Suppressor macrophage (primary cell): ENCODE data around the gene NAV2.

Experiments used
- DNase-seq, 4 experiments: peaks; one replicate each; pipeline ENCODE4 v3.0.0-alpha.2; 2020 to 2022

NAV2 gene

DNA sequence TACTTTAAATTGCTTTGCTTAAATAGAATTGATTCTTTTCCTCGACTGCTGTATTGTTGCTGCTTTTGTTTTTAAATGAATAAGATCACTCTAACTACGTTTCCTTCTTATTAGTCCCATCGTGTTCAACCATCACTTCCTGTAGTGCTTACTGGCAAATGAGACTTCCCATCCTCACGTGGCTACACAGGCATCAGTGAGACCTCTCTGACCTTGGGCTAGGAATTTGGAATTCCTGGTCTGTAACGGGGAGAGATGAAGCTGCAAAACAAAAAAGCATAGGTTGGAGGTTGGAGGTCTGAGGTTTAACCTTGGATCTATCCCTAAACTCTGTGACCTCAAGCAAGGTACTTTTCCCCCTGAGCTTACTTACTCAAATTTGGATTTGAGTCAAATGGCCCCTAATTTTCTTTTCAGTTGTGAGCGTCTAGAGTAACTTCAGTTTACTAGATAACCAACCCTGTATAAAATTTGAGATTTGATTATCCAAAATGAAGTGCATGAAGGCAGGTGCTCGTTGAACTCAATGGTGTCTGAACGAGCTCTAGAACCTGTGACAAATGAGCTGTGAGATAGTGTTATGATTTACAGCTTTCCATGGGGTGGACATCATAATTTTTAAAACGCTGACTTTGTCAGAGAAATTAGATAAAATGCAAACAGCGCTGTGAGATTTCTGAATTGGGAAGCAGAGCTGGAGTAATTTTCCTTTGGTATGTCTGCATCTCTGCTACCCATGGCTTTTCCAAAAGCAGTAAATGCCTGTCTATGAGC lies 296.4 kb downstream of the NAV2 start:
- DNase-seq: no peak

DNA sequence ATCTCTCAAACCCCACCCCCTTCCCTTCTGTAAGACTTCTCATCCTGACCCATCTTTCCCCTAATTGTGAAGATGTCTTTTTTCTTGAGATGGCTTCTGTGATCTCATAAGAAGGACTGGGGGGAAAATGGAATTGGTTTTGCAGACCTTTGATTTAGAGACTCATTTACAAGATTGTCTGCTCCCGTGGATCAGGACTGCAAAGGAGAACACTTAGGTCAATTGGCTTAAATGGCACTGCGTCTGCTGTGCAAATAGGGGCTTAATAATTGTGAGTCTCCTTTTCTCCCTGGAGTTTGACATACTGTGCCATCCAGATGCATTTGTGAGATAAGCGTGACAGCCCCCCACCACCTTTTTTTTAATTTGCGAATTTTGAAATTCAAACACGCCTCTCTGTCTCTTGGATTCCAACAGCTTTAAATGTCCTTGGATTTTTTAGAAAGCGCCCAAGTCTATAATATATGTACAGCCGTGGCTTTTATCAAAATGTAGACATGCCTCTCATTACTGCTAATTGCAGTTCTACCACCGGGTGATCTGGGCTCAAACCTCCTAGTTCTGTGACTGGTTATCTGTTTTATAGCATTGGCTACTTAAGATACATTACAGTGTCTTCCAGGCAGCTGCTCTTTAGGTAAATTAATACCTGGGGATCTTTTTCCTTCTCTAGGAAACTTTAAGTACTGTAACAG lies 297.7 kb downstream of the NAV2 start:
- no peak for DNase-seq

DNA sequence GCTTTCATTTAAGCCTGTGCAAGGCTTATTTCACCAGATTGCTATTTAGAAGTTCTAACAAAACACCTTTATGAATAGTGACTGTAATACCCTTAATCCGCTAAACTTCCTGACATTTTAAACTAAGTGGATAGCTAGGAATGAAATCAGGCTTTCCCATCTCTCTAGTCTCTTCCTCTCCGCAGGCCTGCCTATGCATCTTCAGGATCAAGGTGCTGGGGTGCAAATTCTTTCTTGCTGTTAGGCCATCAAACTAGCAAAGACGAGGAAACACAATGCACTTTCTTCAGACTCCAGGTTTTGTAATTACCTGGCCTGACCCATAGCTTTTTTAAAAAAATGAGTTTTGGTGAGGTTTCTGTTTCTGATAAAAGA lies 298.2 kb downstream of the NAV2 start:
- DNase-seq: no peak

DNA sequence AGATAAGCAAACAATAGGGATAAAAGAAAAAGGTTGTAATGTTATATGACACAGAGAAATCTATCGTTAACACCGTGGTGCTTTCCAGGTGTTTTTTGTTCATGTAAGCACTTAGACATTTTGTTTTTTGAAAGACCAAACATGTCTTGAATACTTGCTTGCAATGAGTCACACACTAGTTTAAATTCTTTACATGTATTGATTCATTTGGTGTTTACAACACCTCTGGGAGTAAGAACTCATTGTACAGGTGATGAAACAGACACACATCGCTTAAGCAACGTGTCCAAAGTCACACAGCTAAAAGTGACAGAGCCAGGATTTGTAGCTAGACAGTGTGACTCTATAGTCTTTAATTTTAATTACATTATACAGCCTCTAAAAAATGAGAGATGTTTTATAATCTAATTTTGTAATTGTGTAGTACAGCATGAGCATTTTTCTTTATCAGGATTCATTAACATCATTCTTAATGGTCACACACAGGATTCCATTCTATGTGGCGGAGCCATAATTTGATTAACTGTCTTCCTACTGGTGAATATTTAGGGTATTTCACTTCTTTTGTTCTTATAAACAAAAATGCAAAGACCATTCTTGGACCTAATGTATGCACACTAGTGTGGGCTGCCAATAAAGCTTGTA lies 298.8 kb downstream of the NAV2 start:
- no peak for DNase-seq

DNA sequence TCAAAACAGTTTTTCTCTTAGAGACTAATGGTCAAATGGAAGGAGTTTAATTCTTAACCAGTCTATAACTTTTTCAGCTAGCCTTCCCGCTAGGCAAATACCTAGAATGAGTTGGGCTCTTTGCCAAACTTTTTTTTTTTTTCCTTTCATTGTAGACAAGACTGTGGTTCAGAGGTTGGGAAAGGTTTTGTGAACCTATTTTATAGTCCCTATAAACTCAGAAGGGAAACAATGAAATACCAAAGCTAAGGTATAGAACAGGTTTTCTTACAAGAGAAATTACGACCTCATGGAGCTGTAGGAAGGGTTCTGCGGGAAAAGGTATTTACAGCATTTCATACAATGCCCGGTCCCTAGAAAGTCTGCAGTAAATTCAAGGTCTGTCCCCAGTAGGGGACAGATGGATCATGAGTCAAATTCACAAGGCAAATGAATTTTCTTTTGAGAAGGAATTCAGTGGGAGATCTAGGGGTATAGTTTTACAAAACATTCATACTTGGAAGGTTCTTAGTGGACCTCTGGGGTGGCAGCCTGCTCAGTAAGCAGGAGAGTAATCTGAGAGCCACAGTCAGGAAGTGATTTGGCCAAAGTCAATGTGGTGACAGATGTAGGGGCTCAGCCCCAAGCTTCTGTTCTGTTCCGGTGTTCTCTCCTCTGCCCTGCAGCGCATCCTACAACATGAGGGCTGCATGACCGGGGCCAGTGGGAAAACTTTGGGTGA lies 300.9 kb downstream of the NAV2 start:
- no peak for DNase-seq

DNA sequence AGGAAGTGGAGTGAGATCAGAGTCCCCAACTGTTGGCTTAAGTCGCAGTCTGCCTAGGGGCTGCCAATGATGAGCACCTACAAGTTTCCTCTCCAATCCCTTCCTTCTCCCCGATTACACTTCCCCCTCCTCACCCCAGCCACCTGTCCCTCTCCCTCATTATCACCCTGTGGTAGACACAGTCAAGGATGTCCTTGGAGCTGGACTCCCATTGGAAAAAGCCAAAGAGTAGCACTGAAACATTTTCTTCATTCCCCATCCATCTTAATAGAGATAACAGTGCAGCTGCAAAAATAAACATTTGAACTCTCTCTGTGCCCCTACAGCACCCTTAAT lies 301.4 kb downstream of the NAV2 start:
- no peak for DNase-seq

DNA sequence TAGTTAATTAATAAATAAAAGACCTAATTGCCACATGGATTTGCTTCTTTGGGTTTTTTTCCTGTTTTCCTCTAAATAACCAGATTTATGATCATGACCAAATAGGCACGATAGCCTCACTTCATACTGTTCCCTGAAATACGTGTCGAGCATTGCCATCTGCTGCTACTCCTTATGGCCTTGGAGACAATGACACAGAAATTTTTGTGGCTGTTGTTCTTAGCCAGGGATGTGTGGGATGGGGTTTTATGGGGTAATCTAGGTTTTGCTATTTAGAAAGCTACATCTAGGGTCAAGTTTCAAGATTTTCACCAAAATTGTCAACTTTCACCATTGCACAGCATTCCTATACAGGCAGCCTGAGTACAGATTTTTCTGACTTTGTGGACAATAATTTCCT lies 302.5 kb downstream of the NAV2 start:
- DNase-seq: no peak

DNA sequence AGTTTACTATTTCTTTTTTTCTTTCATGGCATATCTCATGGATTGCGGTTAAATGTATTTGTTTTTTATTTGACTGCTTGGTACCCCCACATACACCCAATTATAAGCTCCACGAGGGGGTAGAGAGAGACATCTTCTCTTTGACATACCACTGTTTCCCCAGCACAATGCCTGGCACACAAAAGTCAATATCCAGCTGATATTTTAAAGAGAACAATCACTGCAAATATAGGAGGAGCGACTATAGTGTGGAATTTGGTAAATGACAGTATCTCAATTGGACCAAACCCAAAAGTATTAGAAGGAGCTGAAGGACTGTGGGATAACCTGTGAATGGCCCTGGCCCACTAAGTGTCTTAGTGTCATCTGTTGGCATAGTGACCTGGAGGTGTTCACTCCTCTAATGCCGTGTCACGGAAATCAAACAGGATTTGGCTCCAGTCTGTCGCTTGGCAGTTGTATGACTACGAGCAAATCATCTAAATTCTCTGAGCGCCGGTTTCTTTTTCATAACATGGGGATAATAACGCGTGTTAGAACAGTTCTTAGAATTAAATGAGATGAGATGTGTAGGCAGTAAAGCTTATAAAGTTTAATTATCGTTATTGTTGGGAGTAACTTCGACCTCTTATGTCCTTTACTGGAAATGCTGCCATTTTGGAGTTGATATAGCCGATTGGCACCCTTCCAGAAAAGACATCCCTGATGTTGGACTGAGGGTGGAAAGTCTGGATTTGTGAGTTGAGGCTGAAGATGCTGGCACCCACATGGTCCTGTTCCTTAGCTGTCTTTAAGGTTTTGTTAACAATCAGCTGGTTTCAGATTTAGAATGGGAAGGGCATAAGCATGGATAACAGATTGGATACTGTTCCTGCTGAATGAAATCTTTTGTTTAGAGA lies 303.1 kb downstream of the NAV2 start:
- DNase-seq: no peak

DNA sequence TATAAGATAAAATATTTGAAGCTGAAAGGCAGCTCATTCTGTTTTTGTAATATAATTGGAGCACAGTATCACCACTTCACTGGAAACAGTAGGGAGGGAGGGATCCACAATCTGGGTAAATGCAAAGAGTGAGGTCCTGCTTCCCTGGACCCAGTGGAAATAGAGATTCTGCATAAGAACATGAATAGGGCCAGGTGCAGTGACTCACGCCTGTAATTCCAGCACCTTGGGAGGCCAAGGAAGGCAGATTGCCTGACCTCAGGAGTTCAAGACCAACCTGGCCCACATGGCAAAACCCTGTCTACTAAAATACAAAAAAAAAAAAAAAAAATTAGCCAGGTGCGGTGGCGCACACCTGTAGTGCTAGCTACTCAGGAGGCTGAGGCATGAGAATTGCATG lies 303.9 kb downstream of the NAV2 start:
- no peak for DNase-seq

DNA sequence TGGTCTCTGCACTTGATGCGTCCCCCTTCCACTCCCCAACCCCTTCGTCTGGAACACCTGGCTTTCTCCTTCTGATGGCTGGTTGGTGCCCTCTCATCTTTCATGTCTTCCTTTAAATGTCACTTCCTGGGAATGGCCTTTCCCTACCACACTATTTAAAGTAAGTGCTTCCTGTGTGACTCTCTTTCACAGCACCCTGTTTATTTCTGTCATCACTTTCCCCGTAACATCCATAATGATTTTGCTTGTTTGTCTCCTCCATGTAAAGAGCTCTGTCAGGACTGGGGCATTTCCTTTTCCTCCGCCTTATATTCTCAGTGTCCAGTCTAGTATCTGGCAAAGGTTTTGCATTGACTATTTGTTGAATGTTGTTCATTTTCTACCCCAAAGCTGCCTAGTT lies 304.7 kb downstream of the NAV2 start:
- DNase-seq: no peak

DNA sequence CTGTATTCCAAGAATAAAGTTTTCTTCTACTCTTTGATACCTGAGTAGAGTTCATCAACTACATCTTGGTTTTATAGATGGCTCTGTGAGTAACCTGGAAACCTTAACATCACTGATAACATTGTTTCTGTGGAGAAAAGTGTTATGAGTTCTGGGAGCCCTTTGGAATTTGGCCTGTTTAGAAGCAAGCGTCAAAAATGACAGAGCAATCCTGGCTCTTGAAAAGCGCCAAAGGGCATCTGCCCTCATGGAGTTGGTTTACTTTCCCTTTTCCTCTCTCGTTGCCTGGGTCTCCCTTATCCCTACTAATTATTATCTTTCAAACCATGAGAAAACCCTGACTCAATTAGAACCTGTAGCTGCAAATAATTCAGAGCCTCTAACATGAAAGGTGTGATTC lies 307.6 kb downstream of the NAV2 start:
- DNase-seq: no peak

DNA sequence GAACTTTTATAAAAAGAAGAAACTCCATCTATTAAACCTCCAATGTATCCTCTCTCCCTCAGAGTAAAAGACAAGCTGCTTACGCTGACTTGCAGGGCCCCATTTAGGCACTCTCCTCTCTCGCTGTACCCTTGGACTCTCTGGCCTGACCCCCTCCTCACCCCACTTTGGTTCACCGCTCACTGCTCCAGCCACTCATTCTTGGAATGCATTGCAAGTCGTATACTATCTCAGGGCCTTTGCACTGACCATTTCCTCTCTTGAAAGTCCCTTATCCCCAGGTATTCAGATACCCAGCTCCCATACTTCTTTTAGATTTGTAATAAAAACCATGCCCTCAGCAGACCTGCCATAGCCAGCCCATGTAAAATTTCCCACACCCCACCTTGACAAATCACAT lies 308.1 kb downstream of the NAV2 start:
- no peak for DNase-seq

DNA sequence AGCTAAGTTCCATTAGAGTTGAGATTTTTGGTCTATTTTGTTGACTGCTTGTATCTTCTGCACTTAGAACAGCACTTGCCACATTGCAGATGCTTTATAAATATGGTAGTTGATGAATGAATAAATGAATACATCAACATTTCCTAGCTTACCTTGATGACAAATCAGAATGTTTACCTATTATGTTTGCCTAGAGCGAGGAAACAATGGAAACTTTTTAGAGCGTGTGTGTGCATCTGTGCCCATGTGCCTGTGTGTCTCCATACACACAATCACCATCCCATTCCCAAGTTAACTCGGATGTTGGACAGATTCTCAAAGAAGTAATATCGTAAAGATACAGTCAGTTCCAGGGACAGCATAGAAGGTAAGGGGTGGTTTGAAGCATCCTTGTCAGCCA lies 308.6 kb downstream of the NAV2 start:
- no peak for DNase-seq

DNA sequence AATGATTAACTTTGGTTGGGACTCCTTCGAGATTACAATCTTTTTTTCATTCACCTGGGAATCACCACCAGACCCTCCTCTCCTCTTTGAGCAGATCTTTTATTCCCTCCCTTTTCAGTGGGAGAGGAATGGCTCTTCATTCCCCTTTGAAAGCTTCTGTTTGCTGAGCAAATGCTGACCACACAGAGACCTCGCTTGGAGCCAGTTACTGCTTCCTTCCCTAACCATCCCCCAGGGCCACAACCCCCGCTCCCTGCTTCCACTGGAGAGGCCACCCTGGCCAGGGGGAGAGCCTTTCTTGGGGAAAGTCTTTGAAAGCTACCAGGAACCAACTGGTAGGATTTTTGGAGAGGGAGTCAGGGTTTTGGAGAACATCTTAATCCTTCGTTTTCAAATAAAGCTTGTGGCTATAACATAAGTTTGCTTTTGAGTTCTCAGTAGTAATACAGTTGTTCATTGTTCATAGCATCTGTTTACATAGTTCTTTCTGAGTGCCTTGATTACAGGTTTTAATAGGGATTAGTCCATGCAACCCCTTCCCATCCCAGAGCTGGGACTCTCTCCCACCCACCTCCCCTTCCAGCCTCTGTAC lies 309.2 kb downstream of the NAV2 start:
- DNase-seq: no peak

DNA sequence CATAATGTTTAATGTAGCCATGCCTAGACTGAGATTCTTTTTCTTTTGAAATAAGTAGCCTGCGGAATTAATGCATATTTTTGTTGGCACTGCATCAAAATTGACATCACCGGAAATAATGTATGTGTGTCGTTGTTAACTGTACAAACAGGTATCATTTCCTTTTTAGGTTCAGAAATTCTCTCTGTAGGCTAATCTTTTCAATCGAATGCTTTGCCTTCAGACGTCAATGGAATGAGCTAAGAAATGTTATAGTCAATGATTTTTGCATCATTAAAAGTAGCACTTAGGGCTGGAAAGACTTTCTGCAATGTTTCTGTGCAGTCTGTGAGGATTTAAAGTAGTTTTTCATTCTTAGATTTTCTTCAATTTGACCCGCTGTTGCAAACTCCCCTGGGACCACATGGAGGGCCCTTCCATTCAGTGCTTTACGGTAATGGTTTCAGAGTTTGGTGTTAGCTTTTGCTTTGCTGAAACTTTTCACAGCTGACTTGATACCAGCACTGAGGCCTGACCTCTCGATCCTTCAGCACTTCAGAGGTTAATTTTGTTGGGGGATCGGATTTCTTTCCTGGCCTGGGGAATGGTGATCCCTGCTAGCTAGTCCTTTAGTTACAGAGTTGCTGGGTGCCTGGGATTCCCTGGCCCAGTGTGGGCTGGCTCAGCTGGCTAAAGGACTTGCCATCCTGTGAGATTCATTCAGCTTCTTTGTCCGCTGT lies 309.9 kb downstream of the NAV2 start:
- DNase-seq: no peak

DNA sequence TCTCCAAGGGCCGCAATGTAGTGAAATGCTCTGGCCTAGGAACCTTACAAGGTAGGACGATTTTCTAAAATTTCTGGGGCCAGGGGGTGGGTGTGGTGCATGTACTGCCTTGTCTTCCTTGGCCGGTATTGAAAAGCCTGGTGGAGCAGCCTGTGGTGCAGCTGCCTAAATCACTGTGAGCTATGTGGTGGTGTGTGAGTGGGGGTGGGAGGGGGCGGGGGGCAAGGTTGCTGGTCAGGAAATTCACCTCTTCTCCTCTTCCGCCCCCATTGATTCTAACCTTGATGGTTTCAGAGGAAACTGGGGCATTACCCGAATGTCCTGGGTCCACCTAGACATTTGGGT lies 310.4 kb downstream of the NAV2 start:
- no peak for DNase-seq

DNA sequence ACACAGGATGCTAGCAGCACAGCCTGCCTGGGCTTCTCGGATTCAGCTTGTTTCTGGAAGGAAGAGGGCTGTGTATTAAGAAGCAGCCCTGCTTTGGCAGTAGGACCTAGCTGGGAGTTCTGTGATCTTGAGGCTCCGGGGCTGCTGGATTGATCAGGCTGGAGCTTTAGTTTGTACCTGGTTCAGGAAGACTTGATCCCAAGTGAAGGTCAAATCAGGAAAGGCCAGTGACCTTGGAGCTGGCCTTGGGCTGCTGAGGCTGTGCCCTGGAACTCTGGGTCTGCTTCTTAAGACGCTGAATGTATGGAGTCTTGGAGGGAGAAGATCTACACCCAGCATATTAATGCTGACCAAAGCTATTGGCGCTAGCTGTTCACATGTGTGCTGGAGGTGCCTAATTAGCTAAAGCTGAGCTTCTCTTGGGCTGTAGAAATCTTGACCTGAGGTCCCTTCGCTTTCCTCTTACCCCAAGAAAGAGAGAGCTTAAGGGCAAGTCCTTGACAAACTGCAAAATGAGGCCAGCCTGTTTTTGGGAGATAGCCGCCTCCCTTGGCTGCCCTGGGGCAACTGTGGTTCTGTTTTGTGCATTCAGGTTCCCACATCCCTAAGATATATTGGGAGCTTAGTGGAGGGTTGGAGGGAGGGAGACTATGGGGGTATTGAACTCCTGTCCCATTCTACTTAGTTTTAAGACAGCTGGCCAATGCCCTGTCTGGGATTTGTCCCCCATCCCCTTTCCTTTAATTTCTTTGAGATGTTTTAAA lies 311.7 kb downstream of the NAV2 start:
- no peak for DNase-seq

DNA sequence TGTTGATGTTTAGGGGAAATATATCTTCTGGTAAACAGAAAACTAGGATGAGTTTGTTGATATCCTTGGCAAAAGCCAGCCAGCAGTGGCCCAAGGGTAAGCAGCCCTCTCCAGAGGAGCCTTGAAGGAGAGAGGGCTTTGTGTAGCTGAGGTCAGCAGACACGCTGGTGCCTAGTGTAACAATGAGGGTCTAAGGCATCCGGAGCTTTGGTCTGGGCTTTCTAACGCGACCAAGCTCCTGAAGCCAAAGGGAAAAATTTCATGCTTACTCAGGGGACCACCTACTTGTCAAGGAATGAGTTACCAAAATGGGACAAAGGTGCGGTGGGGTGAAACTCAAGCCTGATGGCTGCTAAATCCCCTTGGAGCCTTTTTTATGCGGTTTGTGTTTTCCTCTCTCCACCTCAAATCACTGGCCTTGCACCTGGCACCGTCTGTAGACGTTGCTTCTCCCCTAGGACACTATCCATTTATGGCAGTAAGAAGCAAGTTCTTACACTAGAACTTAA lies 312.7 kb downstream of the NAV2 start:
- no peak for DNase-seq

DNA sequence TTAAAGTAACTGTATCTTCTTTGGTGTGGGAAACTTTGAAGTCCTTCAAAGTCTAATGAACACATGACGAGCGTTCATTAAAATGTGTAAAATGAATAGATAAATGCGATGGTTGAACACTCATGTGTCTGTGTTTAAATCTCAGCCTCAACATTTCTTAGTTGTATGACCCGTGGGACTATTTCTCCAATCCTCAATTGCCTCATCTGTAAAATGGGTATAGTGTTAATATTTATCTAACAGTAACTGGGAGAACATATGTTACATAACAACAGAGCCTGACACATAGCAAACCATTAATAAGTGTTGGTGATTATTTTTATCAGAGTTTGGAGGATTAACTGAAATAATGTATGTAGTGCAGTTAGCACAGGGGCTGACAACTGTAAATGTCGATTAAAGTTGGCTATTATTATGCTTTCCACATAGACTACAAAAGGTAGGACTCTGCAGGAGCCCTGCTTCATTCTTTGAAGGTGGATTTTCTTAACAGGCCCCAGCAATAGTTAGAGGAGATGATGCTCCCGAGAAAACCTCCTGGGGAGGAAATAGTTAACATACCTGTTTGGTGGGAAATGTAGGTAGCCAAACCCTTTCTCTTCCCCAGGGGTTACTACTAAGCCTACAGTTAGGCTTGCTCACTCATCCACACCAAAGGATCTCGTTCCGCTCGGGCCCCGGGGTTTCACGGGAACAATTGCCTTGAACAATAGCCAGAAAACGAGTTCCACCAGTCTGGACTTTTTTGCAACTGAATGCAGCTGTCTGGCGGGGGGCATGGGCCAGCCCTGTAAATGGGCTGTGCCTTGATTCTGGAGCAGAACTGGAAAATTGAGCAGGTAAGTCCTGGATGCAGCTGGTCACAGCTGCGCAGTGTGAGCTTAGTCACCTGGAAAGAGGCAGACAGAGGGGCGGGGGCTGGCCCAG lies 314.3 kb downstream of the NAV2 start:
- no peak for DNase-seq
